NT2/D1 (cell line): ENCODE measurements around the gene RGSL1.

Experiments used
- SUZ12 ChIP-seq: IDR thresholded peaks from 2 replicates; pipeline ENCODE4 v1.6.1; 2011; ENCODE audit not compliant: insufficient read length, insufficient read depth; ENCODE audit errors: extremely low read depth
- YY1 ChIP-seq: IDR thresholded peaks from 2 replicates; pipeline ENCODE4 v1.6.1; 2011; ENCODE audit not compliant: insufficient read length, insufficient read depth
- ZNF274 ChIP-seq: IDR thresholded peaks from 2 replicates; pipeline ENCODE4 v1.6.1; 2011; ENCODE audit warnings: mild to moderate bottlenecking, low read depth, low read length

GRCh38 chr1:182584746-182585145 lies 134.8 kb downstream of the RGSL1 start:
- no peak for TF ChIP-seq YY1
- no peak for TF ChIP-seq SUZ12
- TF ChIP-seq ZNF274: no peak
